Activated naive CD8-positive, alpha-beta T cell treated with anti-CD3 and anti-CD28 coated beads, Interleukin-2, amount 50 U/mL, for 16 hours (primary cell): ENCODE measurements around the gene PYDC1.
"Not testable (repeated sequence)": the region's sequence is repeated elsewhere in the genome, so short reads cannot be mapped to it uniquely, and the experiment has no call there.

ENCODE experiments used
- DNase-seq: peaks from one replicate; pipeline ENCODE4 v3.0.0-alpha.2; 2020; ENCODE audit warnings: low read depth, low spot score

Gene PYDC1

GRCh38 chr16:31216422-31217135, at the start of gene PYDC1:
PYDC1 (minus strand) TSS chr16:31217135; CDS start chr16:31217028, 107 bp downstream.
- no peak for DNase-seq

DNA sequence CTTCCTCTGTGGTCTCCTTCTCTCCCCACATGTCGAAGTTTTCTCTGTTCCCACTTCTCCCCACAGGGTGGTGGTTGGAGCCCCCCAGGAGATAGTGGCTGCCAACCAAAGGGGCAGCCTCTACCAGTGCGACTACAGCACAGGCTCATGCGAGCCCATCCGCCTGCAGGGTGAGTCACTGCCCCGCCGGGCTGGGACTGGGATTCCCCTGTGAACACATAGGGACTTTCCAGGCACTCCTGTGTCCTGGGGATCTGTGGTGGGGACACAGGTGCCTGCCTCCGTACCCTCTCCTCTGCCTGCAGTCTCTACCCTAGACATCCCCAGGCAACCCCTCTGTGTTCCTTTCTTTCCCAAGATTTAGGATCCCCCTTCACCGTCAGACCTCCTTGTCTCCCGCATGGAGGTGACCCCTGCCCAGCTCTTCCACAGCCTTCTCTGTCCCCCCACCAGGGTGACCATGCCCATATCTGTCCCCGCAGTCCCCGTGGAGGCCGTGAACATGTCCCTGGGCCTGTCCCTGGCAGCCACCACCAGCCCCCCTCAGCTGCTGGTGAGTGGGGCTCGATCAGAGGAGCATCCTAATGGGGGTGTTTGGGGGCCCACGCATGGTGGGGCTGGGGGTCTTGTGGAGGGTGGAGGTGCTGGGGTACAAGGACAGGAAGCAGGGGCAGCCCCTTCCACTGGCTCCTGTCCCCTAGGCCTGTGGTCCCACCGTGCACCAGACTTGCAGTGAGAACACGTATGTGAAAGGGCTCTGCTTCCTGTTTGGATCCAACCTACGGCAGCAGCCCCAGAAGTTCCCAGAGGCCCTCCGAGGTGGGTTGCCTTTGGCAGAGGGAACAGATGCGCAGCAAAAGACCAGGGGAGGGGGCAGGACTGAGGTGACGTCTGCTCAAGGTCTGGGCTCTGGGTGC, 48.7 kb upstream of the PYDC1 start:
- DNase-seq, result peak; percentile 29

DNA sequence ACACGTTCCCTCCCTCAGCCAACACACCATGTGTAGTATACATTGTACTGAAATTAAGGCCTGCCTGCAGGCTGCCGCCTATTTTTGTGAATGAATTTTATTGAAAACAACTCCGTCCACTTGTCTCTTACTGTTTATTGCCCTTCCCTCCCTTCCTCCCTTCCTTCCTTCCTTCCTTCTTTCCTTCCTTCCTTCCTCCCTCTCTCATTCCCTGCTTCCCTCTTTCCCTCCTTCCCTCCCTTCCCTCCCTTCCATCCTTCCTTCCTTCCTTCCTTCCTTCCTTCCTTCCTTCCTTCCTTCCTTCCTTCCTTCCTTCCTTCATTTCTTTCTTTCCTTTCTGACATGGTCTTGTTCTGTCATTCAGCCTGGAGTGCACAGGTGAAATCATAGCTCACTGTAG, 45.1 kb upstream of the PYDC1 start:
- no peak for DNase-seq

GRCh38 chr16:31260136-31260931, 43.4 kb upstream of the PYDC1 start:
- no peak for DNase-seq

DNA sequence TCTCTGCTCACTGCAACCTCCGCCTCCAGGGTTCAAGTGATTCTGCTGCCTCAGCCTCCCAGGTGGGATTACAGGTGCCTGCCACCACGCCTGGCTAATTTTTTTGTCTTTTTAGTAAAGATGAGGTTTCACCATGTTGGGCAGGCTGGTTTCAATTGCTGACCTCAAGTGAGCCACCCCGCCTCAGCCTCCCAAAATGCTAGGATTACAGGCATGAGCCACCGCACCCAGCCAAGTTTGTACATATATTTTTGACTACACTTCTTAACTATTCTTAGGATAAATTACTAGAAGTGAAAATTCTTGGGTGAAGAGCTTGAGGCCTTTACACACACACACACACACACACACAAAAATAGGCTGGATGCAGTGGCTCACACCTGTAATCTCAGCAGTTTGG, 41.4 kb upstream of the PYDC1 start:
- DNase-seq, result no peak

DNA sequence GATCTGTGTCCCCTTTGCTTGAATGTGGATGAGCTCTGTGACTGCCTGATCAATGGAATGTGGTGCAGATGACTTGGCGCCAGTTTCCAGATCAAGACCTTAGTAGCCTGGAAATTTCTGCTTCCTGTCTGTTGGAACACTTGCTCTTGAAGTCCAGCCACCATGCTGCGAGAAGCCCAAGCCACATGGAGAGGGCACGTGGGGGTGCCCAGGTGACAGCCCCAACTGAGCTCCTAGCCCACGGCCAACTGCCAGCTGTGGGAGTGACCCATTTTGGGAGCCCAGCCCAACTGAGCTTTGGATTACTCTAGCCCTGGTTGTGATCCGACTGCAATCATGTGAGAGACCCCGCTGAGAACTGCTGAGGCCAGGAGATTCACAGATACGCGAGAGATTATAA, 39.5 kb upstream of the PYDC1 start:
- DNase-seq, result no peak

- no peak for DNase-seq
These were observed 36.7 kb upstream of the PYDC1 start for GRCh38 chr16:31253642-31254045.

GRCh38 chr16:31251435-31251834, 34.5 kb upstream of the PYDC1 start:
- DNase-seq, result no peak

DNA sequence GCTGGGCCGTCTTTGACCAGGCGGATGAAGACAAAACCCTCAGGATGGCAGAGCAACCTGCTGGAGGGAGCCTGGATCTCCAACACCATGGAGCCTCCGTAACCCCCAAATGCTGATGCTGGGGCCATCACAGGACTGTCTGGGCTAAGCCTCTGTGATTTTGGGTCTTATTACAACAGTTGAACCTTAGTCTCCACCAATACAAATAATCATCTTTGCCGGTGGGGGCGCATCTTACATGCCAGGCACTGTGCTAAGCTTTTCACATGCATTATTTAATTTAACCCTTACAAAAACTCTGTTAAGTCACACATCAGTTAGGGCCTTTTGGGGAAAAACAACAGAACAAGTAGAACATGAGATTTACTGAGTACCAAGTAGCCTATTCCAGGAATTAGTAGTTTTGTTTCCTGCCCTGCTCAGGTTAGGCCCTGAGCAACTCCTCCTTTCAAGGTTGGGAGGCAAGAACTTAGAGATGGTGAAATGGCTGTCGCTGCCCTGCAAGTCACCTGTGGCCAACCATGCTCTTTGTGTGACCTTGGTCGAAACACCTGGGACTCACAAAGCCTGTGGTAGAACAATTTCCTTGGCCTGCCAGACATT, 33.9 kb upstream of the PYDC1 start:
- DNase-seq, result no peak

- DNase-seq, result no peak
These were observed 31.4 kb upstream of the PYDC1 start for GRCh38 chr16:31248344-31248743.

DNA sequence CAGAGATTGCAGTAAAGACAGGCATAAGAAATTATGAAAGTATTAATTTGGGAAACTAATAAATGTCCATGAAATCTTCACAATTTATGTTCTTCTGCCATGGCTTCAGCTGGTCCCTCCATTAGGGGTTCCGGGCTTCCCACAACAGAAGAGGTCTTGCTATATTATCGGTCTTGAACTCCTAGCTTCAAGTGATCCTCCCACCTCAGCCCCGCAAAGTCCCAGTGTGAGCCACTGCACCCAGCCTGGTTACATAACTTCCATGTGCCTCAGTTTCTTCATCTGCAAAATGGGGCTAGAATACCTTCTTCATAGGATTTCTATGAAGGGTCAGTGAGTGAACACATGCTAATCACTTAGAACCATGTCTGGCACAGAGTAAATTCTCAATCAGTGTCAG, 29.4 kb upstream of the PYDC1 start:
- DNase-seq, result no peak

- DNase-seq, result not testable (repeated sequence)
These were observed 28.7 kb upstream of the PYDC1 start for GRCh38 chr16:31245598-31245997.

DNA sequence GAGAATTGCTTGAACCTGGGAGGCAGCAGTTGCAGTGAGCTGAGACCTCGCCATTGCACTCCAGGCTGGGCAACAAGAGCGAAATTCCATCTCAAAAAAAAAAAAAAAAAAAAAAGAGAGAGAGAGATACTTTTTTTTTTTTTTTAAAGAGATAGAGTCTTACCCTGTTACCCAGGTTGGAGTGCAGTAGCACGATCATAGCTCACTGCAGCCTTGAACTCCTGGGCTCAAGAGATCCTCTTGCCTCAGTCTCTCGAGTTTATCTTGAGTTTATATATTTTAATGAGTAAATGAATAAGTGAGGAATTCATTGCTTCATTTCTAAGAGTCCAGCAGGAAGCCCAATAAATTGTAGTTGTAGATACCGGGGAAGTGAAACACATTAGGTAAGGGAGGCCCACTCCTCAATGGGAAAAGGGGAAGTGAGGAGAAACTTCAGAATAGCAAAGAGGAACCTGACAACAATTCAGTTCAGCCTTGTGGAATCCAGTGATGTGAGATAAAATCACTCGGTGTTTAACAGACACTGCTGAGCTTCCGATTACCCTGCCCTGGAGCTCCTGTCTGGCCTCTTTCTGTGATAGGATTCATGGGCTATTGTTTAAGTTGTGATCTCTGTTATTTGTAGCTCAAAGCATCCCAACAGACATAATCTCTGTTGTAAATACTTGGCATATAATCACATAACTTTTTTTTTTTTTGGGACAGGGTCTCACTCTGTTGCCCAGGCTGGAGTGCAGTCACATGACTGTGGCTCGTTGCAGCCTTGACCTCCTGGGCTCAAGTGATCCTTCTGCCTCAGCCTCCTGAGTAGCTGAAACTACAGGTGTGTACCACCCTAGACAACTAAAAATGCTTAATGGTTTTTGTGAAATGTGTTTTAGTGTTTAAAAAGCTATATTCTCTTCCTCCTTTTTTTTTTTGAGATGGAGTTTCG, 27.1 kb upstream of the PYDC1 start:
- no peak for DNase-seq

- DNase-seq, result no peak
These were observed 25.3 kb upstream of the PYDC1 start for GRCh38 chr16:31242206-31242605.

GRCh38 chr16:31238041-31238440, 21.1 kb upstream of the PYDC1 start:
- DNase-seq, result no peak

GRCh38 chr16:31229501-31229900, 12.6 kb upstream of the PYDC1 start:
- DNase-seq, result no peak

DNA sequence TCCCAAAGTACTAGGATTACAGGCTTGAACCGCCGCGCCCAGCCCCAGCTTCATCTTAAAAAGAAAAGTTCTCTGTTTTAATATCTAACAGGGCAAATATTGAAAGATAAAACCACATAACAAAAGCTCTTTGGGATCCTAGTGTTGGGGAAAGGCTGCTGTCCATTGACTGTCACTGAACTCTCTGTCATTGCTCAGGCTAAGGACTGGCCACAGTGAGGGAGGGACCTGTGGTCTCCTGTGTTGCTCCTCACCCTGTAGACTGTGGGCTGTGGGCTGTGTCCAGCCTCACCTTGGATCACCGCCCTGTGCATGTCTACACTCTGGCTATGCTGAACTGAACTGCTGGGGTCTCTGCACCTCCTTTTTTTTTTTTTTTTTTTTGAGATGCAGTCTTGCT, 11.3 kb upstream of the PYDC1 start:
- no peak for DNase-seq

DNA sequence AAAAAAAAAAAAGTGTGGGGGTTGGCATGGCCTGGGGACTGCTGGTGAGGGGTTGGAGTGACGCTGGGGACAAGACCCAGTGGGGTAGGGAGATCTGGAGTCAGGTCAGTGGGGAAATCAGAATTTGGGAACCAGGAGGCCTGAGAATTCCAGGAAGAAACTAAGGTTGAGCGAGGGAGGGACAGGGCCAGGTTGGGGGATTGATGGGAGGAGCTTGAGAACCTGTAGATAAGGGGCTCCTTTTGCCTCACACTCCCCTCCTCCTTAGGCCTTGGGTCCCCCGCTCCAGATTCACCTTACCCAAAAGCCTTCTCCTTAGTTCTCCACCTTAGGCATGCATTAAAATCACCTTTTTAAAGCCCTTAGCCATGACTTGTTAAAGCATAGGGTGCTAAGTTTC, 8.3 kb upstream of the PYDC1 start:
- DNase-seq, result no peak

GRCh38 chr16:31224092-31224955, 7.4 kb upstream of the PYDC1 start:
- no peak for DNase-seq

DNA sequence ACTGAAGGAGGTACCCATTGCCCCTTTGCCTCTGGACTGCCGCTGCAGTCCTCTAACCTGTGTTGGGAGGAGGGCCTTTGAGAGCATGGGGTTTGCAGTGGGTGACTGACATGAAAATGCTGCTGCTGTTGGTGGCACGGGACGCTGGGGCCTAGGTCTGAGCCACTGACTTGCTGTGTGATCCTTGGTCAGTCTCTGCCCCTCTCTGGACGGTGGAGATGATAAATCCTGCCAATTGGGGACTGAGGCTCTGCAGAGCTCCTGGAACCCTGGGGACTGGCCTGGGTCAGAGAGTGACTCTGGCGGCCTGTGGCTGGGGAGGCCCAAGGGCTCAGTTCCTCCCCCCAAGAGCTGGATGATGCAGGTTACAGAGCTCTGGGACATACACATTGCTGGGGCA, 6.1 kb upstream of the PYDC1 start:
- no peak for DNase-seq
